Fibroblast of villous mesenchyme (primary cell): Measurements from ENCODE around the gene AIP. TPM values are rescaled to one million over a fixed set of nuclear protein-coding genes. Genes with fewer than 3 reads are reported as not detected.
"Not testable (repeated sequence)": the region's sequence is repeated elsewhere in the genome, so short reads cannot be mapped to it uniquely, and the experiment has no call there.

Experiments
- DNase-seq: peaks from one replicate; pipeline ENCODE4 v3.0.0-alpha.2; 2010; ENCODE audit warnings: low read depth
- H3K4me3 ChIP-seq: 2 replicates; pipeline ENCODE4 v1.5.1; 2011; ENCODE audit warnings: low read depth, mild to moderate bottlenecking, low read length
- total RNA-seq: library from RNA; depleted of rRNA; stranded (reverse); fragments of >200 nt; gene quantifications from 2 replicates; pipeline ENCODE4 v1.2.3, GENCODE V29; 2012
- TF ChIP-seq, protein P1 (sequence below): IDR thresholded peaks from 2 replicates; pipeline ENCODE4 v1.5.1; 2012; ENCODE audit warnings: low read depth, mild to moderate bottlenecking, low read length; ENCODE audit not compliant: insufficient read depth

Gene AIP
- total RNA-seq, 1 donor, result 42.7 TPM

GRCh38 chr11:67483831-67484665 lies 1.2 kb downstream of the AIP start:
- H3K4me3 ChIP-seq, result peak overlapping the region; percentile 72
- DNase-seq, result no peak
- TF ChIP-seq, protein P1, sequence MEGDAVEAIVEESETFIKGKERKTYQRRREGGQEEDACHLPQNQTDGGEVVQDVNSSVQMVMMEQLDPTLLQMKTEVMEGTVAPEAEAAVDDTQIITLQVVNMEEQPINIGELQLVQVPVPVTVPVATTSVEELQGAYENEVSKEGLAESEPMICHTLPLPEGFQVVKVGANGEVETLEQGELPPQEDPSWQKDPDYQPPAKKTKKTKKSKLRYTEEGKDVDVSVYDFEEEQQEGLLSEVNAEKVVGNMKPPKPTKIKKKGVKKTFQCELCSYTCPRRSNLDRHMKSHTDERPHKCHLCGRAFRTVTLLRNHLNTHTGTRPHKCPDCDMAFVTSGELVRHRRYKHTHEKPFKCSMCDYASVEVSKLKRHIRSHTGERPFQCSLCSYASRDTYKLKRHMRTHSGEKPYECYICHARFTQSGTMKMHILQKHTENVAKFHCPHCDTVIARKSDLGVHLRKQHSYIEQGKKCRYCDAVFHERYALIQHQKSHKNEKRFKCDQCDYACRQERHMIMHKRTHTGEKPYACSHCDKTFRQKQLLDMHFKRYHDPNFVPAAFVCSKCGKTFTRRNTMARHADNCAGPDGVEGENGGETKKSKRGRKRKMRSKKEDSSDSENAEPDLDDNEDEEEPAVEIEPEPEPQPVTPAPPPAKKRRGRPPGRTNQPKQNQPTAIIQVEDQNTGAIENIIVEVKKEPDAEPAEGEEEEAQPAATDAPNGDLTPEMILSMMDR, result no peak

DNA sequence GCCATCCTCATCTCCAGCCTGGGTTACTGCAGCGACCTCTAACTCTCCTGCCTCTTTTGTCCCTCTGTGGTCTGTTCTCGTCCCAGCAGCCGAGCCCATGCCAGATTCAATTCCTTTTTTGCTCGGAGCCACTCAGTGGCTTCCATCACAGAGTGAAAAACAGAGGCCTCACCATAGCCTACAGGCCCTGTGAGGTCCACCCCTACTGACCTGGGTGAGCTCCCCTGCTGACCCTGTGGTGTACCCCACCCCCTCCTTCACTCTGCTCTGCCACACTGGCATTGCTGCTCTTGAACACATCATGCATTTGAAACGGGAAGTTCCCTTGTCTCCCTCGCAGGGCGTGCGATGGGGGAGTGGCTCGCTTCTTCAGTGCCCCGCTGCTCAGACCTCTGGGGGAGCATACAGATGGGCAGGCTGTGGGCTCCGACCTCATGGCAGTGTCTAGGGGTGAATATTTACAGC lies 2.1 kb downstream of the AIP start:
- TF ChIP-seq, protein P1, result no peak
- H3K4me3 ChIP-seq, result no peak overlapping the region
- no peak for DNase-seq

GRCh38 chr11:67485873-67486361 lies 3.1 kb downstream of the AIP start:
- DNase-seq, H3K4me3 ChIP-seq: not testable (repeated sequence)

GRCh38 chr11:67486481-67487195 lies 3.8 kb downstream of the AIP start:
- H3K4me3 ChIP-seq, result no peak overlapping the region
- TF ChIP-seq, protein P1, result no peak
- no peak for DNase-seq

DNA sequence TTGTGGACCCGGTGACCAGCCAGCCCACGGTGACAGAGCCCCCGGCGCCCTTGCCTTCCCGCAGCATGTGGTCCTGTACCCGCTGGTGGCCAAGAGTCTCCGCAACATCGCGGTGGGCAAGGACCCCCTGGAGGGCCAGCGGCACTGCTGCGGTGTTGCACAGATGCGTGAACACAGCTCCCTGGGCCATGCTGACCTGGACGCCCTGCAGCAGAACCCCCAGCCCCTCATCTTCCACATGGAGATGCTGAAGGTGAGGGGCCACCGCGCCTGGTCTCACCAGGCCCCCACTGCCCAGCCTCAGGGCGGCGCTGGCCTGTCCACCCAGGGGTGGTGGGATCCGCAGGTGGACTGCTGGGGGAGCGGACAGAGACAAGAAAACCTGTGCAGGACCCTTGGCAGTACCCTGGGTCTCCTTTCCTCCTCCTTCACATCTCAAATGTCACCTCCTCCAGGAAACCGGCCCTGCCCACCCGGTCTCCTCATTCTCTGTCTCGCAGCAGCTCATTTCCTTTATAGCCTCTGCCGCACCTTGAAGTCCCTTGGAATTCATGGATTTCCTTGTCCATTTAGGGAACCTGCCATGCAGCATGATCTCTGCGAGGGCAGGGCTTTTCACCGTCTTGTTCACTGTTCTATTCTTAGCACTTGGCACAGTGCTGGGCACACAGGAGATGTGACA lies 6.5 kb downstream of the AIP start:
- no peak overlapping the region for H3K4me3 ChIP-seq
- no peak for DNase-seq
- TF ChIP-seq, protein P1, result no peak

DNA sequence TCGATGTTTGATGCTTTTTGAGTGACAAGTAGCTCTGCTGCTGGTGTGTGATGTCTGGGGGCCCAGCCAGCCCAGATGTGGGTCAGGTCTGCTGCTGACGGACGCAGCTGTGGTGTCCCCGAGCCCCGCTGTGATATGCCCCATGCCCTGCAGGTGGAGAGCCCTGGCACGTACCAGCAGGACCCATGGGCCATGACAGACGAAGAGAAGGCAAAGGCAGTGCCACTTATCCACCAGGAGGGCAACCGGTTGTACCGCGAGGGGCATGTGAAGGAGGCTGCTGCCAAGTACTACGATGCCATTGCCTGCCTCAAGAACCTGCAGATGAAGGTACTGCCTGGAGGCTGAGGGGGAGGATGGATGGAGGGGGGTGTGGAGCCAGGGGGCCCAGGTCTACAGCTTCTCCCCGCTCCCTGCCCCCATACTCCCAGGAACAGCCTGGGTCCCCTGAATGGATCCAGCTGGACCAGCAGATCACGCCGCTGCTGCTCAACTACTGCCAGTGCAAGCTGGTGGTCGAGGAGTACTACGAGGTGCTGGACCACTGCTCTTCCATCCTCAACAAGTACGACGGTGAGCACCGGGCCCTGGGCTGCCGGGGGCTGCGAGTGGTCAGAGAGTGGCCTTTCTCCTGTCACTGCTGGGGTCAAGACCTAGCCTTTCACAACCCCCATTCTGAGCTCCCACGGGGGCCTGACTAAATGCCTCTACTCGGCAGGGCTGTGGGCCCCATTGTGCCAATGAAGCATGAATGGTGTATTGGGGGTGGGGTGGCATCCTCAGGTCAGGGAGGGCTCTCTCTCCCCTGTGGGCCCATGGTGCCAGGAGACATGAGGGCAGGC lies 7.3 kb downstream of the AIP start:
- DNase-seq, result no peak
- no peak overlapping the region for H3K4me3 ChIP-seq
- TF ChIP-seq, protein P1, result no peak
